IMR-90 (cell line): Measurements from ENCODE around the gene KDELR1. TPM values are rescaled to one million over a fixed set of nuclear protein-coding genes. Genes with fewer than 3 reads are reported as not detected.

Experiments used
- ATAC-seq: fragments of 200-7000 bp; cut with Tn5 transposase; 2 replicates; pipeline ENCODE4 v1.9.1; 2020; ENCODE audit warnings: low read depth, mild to moderate bottlenecking, moderate library complexity
- BruUV-seq: library from RNA; stranded (reverse); fragments of 400-500 nt; replicated peaks from 2 replicates; lab custom pipeline; 2021; lab: Mats Ljungman, UMichigan
- CTCF ChIA-PET: fragments of 300-600 bp; formaldehyde crosslinking; extraction: SDS; loops from one replicate; lab custom pipeline; 2021; ENCODE audit warnings: antibody characterized with exemption; lab: Yijun Ruan, JAX
- POLR2A ChIA-PET: fragments of 300-600 bp; sonication (Branson Sonifier 250); formaldehyde crosslinking; loops from one replicate; lab custom pipeline; 2022; ENCODE audit warnings: antibody characterized with exemption; ENCODE audit not compliant: unreplicated experiment; lab: Charles Lee
- DNase-seq: peaks from one replicate; pipeline ENCODE4 v3.0.0; 2013
- H2AFZ ChIP-seq: replicated peaks from 2 replicates; pipeline ENCODE3; 2013; ENCODE audit warnings: low read length, mild to moderate bottlenecking; ENCODE audit not compliant: poor library complexity
- H2AK5ac ChIP-seq: 2 replicates; pipeline ENCODE4 v1.6.1; 2013; ENCODE audit warnings: low read depth, low read length, inconsistent platforms
- H2AK9ac ChIP-seq: replicated peaks from 2 replicates; pipeline ENCODE3; 2013; ENCODE audit warnings: mild to moderate bottlenecking, low read depth, low read length, moderate library complexity; ENCODE audit not compliant: poor library complexity
- H2BK120ac ChIP-seq: 2 replicates; pipeline ENCODE4 v1.6.1; 2013; ENCODE audit warnings: low read depth, low read length, inconsistent platforms
- H2BK15ac ChIP-seq: 3 replicates; pipeline ENCODE4 v1.6.1; 2013; ENCODE audit warnings: low read depth, low read length, inconsistent platforms
- H2BK20ac ChIP-seq: 2 replicates; pipeline ENCODE4 v1.6.1; 2013; ENCODE audit warnings: low read depth, mild to moderate bottlenecking, inconsistent platforms, low read length, moderate library complexity
- H2BK5ac ChIP-seq: 2 replicates; pipeline ENCODE4 v1.6.1; 2013; ENCODE audit warnings: mild to moderate bottlenecking, low read depth, low read length, inconsistent platforms; ENCODE audit not compliant: poor library complexity, severe bottlenecking
- H3K14ac ChIP-seq: replicated peaks from 2 replicates; pipeline ENCODE4 v1.6.1; 2013; ENCODE audit warnings: low read depth, low read length, inconsistent platforms
- H3K18ac ChIP-seq: 2 replicates; pipeline ENCODE4 v1.6.1; 2013; ENCODE audit warnings: low read depth, low read length, control low read depth
- H3K23ac ChIP-seq: 2 replicates; pipeline ENCODE4 v1.6.1; 2013; ENCODE audit warnings: low read depth, low read length, inconsistent platforms
- H3K27ac ChIP-seq: 2 replicates; pipeline ENCODE4 v1.5.1; 2013; ENCODE audit warnings: mild to moderate bottlenecking, control low read depth, low read length; ENCODE audit not compliant: insufficient read depth
- H3K27me3 ChIP-seq: 2 replicates; pipeline ENCODE4 v1.6.1; 2013; ENCODE audit warnings: low read length; ENCODE audit not compliant: control insufficient read depth, insufficient read depth
- H3K36me3 ChIP-seq: 2 replicates; pipeline ENCODE4 v1.6.1; 2013; ENCODE audit warnings: low read length, mixed read lengths; ENCODE audit not compliant: control insufficient read depth, insufficient read depth
- H3K4ac ChIP-seq: 2 replicates; pipeline ENCODE4 v1.6.1; 2013; ENCODE audit warnings: low read depth, low read length, inconsistent platforms
- H3K4me1 ChIP-seq: 2 replicates; pipeline ENCODE4 v1.6.1; 2013; ENCODE audit warnings: low read length, mixed read lengths; ENCODE audit not compliant: control insufficient read depth, insufficient read depth
- H3K4me2 ChIP-seq: 2 replicates; pipeline ENCODE4 v1.6.1; 2013; ENCODE audit warnings: low read depth, mild to moderate bottlenecking, control low read depth, low read length, moderate library complexity
- H3K4me3 ChIP-seq: 2 replicates; pipeline ENCODE4 v1.5.1; 2013; ENCODE audit warnings: low read depth, mild to moderate bottlenecking, control low read depth, low read length, moderate library complexity; ENCODE audit not compliant: insufficient read depth
- H3K56ac ChIP-seq: 2 replicates; pipeline ENCODE4 v1.6.1; 2013; ENCODE audit warnings: low read length, inconsistent platforms; ENCODE audit not compliant: insufficient read depth; ENCODE audit errors: extremely low read depth
- H3K79me1 ChIP-seq, 2 experiments: 2 replicates each; pipeline ENCODE4 v1.6.1; 2013; ENCODE audit warnings: low read length in 2 of 2, inconsistent platforms in 1 of 2, low read depth in 1 of 2
- H3K9ac ChIP-seq: 2 replicates; pipeline ENCODE4 v1.6.1; 2013; ENCODE audit warnings: low read depth, low read length, control low read depth
- H3K9me1 ChIP-seq: 2 replicates; pipeline ENCODE4 v1.6.1; 2013; ENCODE audit warnings: low read length, inconsistent platforms; ENCODE audit not compliant: insufficient read depth
- H3K9me3 ChIP-seq: 2 replicates; pipeline ENCODE4 v1.6.1; 2013; ENCODE audit warnings: low read length; ENCODE audit not compliant: control insufficient read depth, insufficient read depth
- H4K20me1 ChIP-seq: 2 replicates; pipeline ENCODE4 v1.6.1; 2013; ENCODE audit warnings: low read length, inconsistent platforms; ENCODE audit not compliant: insufficient read depth
- H4K5ac ChIP-seq: 2 replicates; pipeline ENCODE4 v1.6.1; 2013; ENCODE audit warnings: mild to moderate bottlenecking, low read depth, low read length, control low read depth
- H4K8ac ChIP-seq, 2 experiments: 2 replicates each; pipeline ENCODE4 v1.6.1; 2013; ENCODE audit warnings: low read depth in 2 of 2, low read length in 2 of 2, control low read depth in 1 of 2, inconsistent platforms in 1 of 2
- H4K91ac ChIP-seq: 2 replicates; pipeline ENCODE4 v1.6.1; 2013; ENCODE audit warnings: low read depth, low read length, inconsistent platforms; ENCODE audit not compliant: insufficient read depth
- MAZ ChIP-seq: IDR thresholded peaks from 2 replicates; pipeline ENCODE4 v1.6.1; 2012; ENCODE audit warnings: low read depth, mild to moderate bottlenecking, low read length, improper control_type of control experiment, moderate library complexity, borderline replicate concordance
- SMC3 ChIP-seq: fragments of 150-350 bp; IDR thresholded peaks from 2 replicates; pipeline ENCODE4 v1.6.1; 2016; ENCODE audit warnings: low read depth, mild to moderate bottlenecking, antibody characterized with exemption, low read length, moderate library complexity
- WGBS, 2 experiments: methylation state at CpG; one replicate each; pipeline versions ENCODE4 v1.1.5 to v1.1.7; 2013; ENCODE audit warnings: missing lambda C conversion rate in 2 of 2; ENCODE audit not compliant: insufficient read length in 1 of 2; ENCODE audit errors: extremely low coverage in 2 of 2; 5-methylcytosine and 5-hydroxymethylcytosine counted together
- dilution Hi-C: fragments of 300-500 bp; cut with HindIII; formaldehyde crosslinking; loops from one replicate; pipeline ENCODE4 v1.14.3; 2018; ENCODE audit warnings: low sequenced_read_pairs; ENCODE audit not compliant: unreplicated experiment
- in situ Hi-C: fragments of 300-500 bp; cut with MboI; formaldehyde crosslinking; loops from 3 replicates; pipeline ENCODE4 v1.14.3; 2019; ENCODE audit warnings: low sequenced_read_pairs, inconsistent platforms, mixed read lengths
- intact Hi-C: fragments of 100-400 bp; cut with micrococcal nuclease; formaldehyde crosslinking; loops from 2 replicates; pipeline ENCODE4 v1.10.0; 2022
- polyA plus RNA-seq, 3 experiments: library from polyadenylated mRNA; depleted of rRNA; stranded (reverse); fragments of >200 nt; gene quantifications; 2 replicates each; pipeline ENCODE4 v1.2.3, GENCODE V29; 2012; ENCODE audit warnings: low replicate concordance in 1 of 3
- total RNA-seq: library from RNA; depleted of rRNA; stranded (reverse); fragments of >200 nt; gene quantifications from 2 replicates; pipeline ENCODE4 v1.2.3, GENCODE V29; 2012

KDELR1 gene
- total and polyA plus RNA-seq, 2 of the 4 experiments (the other 2 are of a cell fraction) = 58.8 to 180 TPM

DNA sequence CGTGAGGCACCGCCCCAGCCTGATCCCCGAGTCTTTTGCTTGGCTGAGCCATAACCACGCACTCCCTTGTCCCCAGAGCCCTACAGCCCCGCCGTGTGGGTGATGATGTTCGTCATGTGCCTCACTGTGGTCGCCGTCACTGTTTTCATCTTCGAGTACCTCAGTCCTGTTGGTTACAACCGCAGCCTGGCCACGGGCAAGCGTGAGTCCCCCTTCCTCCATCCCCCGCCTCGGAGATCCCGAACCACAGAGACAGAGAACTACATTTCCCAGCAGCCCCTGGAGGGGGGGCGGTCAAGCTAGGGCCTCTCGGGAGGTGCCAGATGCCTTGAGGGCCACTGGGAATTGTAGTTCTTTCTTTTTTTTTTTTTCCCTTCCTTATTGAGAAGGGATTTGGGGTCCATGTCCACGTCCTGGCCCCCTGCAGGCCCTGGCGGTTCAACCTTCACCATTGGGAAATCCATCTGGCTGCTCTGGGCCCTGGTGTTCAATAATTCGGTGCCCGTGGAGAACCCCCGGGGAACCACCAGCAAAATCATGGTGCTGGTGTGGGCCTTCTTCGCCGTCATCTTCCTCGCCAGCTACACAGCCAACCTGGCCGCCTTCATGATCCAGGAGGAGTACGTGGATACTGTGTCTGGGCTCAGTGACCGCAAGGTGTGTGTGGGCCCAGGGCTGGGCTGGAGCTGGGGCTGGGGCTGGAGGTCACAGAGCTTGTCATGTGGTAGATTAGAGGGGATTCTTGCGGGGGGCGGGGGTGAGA lies 28.0 kb upstream of the KDELR1 start:
- Histone ChIP-seq H3K9ac (no peak overlapping the region), H3K4me2 (no peak overlapping the region), H3K23ac (no peak overlapping the region), H2BK20ac (no peak overlapping the region), H3K9me3 (no peaks in the 10 kb centered on the region; the same call in 1 of the 2 replicates), H4K20me1 (no peaks in the 10 kb centered on the region), H3K4me1 (peaks cover 2% of the 10 kb centered on the region; the same call in 1 of the 2 replicates), H3K36me3 (no peaks in the 10 kb centered on the region), H4K91ac (no peak overlapping the region), H3K27ac (no peak overlapping the region), H3K18ac (no peak overlapping the region), H2BK5ac (no peak overlapping the region), H3K4me3 (no peak overlapping the region), H3K79me1 (no peaks in the 10 kb centered on the region; a peak in 1 of 4 replicates), H3K4ac (no peak overlapping the region), H3K9me1 (peaks cover 4% of the 10 kb centered on the region; the same call in 1 of the 2 replicates), H2AK5ac (peak overlapping the region; percentile 66; the same call in 1 of the 2 replicates), H2BK15ac (no peak overlapping the region), H4K5ac (no peak overlapping the region), H3K14ac (no peak overlapping the region), H2AFZ (peak overlapping the region; percentile 46), H4K8ac (0 out of 4 replicates have a peak overlapping the region, but pooled peaks of 1 of the 2 experiments have one; percentile 40), H2AK9ac (peak overlapping the region; percentile 74), H3K56ac (no peak overlapping the region), H2BK120ac (no peak overlapping the region), H3K27me3 (peaks cover 4% of the 10 kb centered on the region; the same call in 1 of the 2 replicates)
- in situ Hi-C loops = no loop called here
- 83% methylated on average over 7 of the region's 31 CpGs; no CpG with 5 or more reads in 1 of the 2 experiments for WGBS, 2 experiments
- dilution Hi-C loops = no loop called here
- DNase-seq = peak; percentile 42
- ChIA-PET POLR2A (no interaction called here), CTCF (no interaction called here)
- TF ChIP-seq SMC3 (no peak), MAZ (peak; percentile 86)
- ATAC-seq = peak; percentile 61; the same call in 1 of the 2 replicates
- intact Hi-C loops = no loop called here
- BruUV-seq = no TSS peak
